ENCODE data around the gene SMIM12. TPM values are rescaled to one million over a fixed set of nuclear protein-coding genes. Genes with fewer than 3 reads are reported as not detected.

Gene SMIM12, protein sequence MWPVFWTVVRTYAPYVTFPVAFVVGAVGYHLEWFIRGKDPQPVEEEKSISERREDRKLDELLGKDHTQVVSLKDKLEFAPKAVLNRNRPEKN
- total RNA-seq = 10 to 100 TPM; 67.4 to 68.1 TPM

DNA sequence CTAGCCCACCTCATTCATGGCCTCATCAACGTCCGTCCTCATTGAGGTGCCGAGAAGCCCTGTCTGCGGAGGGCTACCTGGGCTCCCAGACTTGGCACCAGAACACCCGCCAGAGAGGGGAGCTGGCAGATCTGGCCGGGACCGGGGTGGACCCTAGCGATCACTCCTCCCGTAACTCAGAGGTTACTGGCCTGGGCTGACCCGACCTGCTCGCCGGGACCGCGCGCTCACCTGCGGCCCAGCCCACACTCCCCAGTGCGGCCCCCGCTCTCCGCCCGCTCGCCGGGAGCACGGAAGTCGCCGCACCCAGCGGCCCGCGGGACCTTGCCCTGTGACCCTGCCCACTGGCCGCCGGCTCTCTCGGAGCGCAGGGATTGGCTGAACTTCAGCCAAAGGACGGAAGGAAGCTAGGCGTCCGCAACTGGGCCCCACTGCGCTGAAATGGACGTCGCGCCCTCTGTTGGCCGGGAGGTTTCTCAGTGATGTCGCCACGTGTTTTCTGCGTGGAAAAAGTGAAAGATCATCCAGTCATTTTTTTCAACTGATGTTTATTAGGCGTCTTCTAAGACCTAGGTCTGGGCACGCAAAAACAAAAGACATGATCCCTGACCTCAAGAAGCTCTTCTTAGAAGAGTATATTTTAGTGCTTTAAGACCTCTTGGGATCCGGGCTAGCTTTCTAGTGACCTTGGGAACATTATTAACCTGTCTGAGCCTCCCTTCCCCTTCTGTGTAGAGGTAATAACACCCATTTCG is at the start of gene SMIM12:
SMIM12 (minus strand) TSS at position 304 of the 755 bp plus-strand sequence. CDS start 3,772 bp downstream, outside the sequence.
- Mint-ChIP-seq H3K27ac (peak within 1 kb of the TSS; percentile 95), H3K9me3 (peaks cover 3% of the 10 kb centered on the region), H3K36me3 (peaks cover 18% of the 10 kb centered on the region), H3K4me1 (peaks cover 51% of the 10 kb centered on the region), H3K27me3 (no peaks in the 10 kb centered on the region), H3K4me3 (peak within 1 kb of the TSS; percentile 97)
- DNase-seq = peak; percentile 92

GRCh38 chr1:34908369-34908768 is 48.8 kb upstream of the SMIM12 start:
- H3K27ac Mint-ChIP-seq = no peak overlapping the region
- H3K9me3 Mint-ChIP-seq = no peaks in the 10 kb centered on the region
- H3K36me3 Mint-ChIP-seq = no peaks in the 10 kb centered on the region
- H3K4me3 Mint-ChIP-seq = no peak overlapping the region
- no peak for DNase-seq
- no peaks in the 10 kb centered on the region for H3K4me1 Mint-ChIP-seq
- H3K27me3 Mint-ChIP-seq = peaks cover 12% of the 10 kb centered on the region

- H3K27ac Mint-ChIP-seq = no peak overlapping the region
- no peak for DNase-seq
- peaks cover 12% of the 10 kb centered on the region for H3K27me3 Mint-ChIP-seq
- H3K9me3 Mint-ChIP-seq = no peaks in the 10 kb centered on the region
- H3K36me3 Mint-ChIP-seq = no peaks in the 10 kb centered on the region
- H3K4me3 Mint-ChIP-seq = no peak overlapping the region
- no peaks in the 10 kb centered on the region for H3K4me1 Mint-ChIP-seq
These were observed 48.0 kb upstream of the SMIM12 start for GRCh38 chr1:34907487-34908090.

DNA sequence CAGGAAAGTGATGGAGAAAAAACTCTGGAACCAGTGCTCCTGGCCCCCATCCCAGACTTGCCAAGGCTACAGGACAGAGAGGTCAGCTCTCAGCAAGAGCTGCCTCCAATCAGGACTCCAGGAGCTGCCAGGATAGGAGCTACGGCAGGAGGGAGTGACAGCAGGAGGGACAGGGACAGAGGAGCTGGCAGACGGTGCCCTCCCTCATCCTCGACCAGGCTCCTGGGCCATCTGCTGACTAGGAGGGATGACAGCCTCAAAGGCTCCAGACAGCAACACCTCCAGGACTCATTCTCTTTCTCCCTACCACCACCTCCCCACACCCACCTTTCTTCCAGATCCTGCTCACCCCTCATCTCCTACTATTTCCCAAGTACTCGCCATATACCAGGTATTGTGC is 47.2 kb upstream of the SMIM12 start:
- Mint-ChIP-seq H3K4me1 (no peaks in the 10 kb centered on the region), H3K27me3 (peaks cover 12% of the 10 kb centered on the region), H3K4me3 (no peak overlapping the region), H3K27ac (no peak overlapping the region), H3K9me3 (no peaks in the 10 kb centered on the region), H3K36me3 (no peaks in the 10 kb centered on the region)
- no peak for DNase-seq

- no peak for DNase-seq
- peaks cover 12% of the 10 kb centered on the region for H3K27me3 Mint-ChIP-seq
- H3K27ac Mint-ChIP-seq = no peak overlapping the region
- H3K9me3 Mint-ChIP-seq = no peaks in the 10 kb centered on the region
- no peak overlapping the region for H3K4me3 Mint-ChIP-seq
- no peaks in the 10 kb centered on the region for H3K4me1 Mint-ChIP-seq
- no peaks in the 10 kb centered on the region for H3K36me3 Mint-ChIP-seq
These were observed 46.7 kb upstream of the SMIM12 start for GRCh38 chr1:34906222-34906621.

DNA sequence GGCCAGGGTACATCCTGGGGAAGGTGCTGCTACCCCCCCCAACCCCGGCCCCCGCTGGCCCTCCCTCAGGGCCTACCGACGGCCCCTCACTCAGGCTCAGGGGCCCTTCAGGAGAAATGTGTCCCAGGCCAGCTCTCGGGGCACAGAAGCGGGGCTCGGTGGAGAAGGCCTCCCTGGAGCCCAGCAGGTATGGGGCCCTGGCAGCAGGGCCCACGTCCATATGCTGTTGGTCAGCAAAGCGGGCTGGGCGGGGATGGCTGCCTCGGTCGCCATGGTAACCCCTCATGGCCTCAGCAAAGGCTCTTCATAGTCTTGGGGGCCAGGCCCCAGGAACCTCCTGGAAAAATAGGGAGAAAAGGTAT is 45.5 kb upstream of the SMIM12 start:
- H3K9me3 Mint-ChIP-seq = no peaks in the 10 kb centered on the region
- H3K36me3 Mint-ChIP-seq = no peaks in the 10 kb centered on the region
- no peak for DNase-seq
- H3K4me1 Mint-ChIP-seq = no peaks in the 10 kb centered on the region
- no peak overlapping the region for H3K27ac Mint-ChIP-seq
- H3K27me3 Mint-ChIP-seq = peaks cover 20% of the 10 kb centered on the region
- no peak overlapping the region for H3K4me3 Mint-ChIP-seq

DNA sequence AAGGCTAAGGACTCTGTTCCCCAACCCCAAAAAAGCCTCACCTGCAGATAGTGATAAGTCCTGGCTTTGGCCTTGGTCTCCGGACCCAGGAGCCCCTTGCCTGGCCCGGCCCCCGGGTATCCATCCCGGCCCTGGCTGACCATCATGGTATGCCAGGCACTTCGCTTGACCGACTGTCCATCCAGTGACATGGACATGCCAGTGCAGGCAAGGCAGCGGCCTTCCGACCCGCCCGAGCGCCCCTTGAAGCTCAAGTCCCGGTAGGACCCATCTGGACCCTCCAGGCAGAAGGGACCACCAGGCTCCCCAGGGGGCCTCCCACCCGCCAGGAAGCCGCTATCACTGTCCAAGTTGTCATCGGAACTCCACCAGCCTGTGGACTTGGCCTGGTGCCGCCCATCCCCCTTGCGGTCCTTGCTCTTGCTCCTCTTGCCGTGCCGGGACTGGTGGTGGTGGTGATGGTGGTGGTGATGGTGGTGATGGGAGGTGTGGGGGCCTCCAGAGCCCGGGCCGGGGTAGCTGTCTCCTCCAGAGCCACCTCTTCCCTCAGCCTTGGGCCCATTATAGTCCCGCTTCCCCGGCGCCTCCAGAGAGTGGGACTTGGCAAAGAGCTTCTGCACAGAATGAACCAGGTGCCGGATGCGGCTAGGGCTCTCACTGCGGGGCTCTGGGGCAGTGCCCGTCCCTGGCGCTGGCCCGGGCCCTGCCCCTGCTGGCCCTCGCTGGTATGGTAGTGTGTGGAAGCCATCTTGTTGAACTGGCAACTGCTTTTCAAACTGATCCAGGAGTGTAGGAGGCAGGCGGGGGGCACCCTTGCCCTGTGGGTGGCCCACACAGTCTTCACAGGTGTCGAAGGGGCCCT is 44.9 kb upstream of the SMIM12 start:
- Mint-ChIP-seq H3K27me3 (peaks cover 20% of the 10 kb centered on the region), H3K4me3 (no peak overlapping the region), H3K36me3 (no peaks in the 10 kb centered on the region), H3K27ac (no peak overlapping the region), H3K4me1 (no peaks in the 10 kb centered on the region), H3K9me3 (no peaks in the 10 kb centered on the region)
- DNase-seq = no peak

- no peaks in the 10 kb centered on the region for H3K9me3 Mint-ChIP-seq
- no peaks in the 10 kb centered on the region for H3K4me1 Mint-ChIP-seq
- DNase-seq = no peak
- no peak overlapping the region for H3K4me3 Mint-ChIP-seq
- H3K27me3 Mint-ChIP-seq = peaks cover 13% of the 10 kb centered on the region
- no peak overlapping the region for H3K27ac Mint-ChIP-seq
- no peaks in the 10 kb centered on the region for H3K36me3 Mint-ChIP-seq
These were observed 42.4 kb upstream of the SMIM12 start for GRCh38 chr1:34901919-34902318.

DNA sequence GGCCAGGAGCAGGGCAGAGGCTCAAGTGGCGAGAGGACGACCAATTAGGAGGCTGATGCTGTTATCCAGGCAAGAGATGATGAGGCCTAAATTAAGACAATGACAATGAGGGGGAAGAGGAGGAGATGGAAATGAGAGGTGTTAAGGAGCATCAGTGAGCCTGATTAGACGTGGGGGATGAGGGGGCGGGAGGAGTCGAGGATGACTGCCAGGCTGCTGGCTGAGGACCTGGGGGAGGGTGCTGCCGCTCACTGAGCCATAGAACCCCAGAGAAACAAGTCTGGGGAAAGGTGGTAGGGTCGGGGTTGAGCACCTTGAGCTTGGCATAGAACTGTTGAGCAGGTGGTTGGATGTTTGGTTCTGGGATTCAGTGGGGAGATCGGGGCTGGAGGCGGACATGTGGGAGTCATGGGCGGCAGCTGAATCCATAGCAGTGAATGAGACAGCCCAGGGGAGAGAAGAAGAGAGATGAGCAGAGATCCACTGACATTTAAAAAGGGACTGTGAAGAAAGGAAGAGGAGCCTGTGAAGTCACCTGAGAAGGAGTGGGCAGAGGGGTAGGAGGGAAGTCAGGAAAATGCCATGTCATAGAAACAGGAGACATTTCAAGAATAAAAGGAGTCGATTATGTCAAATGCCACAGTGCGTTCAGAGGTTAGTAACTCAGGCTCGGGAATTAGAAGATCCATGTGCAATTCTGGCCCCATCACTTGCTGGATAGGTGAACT is 41.4 kb upstream of the SMIM12 start:
- no peaks in the 10 kb centered on the region for H3K4me1 Mint-ChIP-seq
- H3K9me3 Mint-ChIP-seq = no peaks in the 10 kb centered on the region
- H3K27me3 Mint-ChIP-seq = peaks cover 8% of the 10 kb centered on the region
- no peak overlapping the region for H3K27ac Mint-ChIP-seq
- no peaks in the 10 kb centered on the region for H3K36me3 Mint-ChIP-seq
- DNase-seq = no peak
- H3K4me3 Mint-ChIP-seq = no peak overlapping the region

- no peak for DNase-seq
- no peaks in the 10 kb centered on the region for H3K36me3 Mint-ChIP-seq
- H3K27me3 Mint-ChIP-seq = peaks cover 8% of the 10 kb centered on the region
- H3K27ac Mint-ChIP-seq = no peak overlapping the region
- no peaks in the 10 kb centered on the region for H3K4me1 Mint-ChIP-seq
- no peaks in the 10 kb centered on the region for H3K9me3 Mint-ChIP-seq
- H3K4me3 Mint-ChIP-seq = no peak overlapping the region
These were observed 40.4 kb upstream of the SMIM12 start for GRCh38 chr1:34899906-34900305.

DNA sequence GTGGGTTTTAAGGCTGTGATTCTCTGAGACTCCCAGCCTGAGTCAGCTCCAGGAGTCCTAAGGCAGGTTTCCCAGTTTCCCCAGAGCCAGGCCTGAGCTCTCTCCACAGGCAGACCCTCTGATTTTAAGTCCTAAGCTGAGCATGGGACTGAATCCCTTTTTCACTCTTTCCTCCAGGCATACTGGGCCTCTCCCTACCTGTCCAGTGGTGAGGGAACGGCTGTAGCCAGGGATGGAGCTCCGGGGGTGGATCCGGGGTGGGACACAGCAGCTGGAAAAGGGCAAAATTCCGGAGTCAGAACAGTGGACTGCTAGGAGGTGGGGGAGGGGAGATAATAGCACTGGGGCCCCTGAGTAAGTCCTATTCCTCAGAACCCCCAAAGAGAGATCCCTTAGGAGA is 39.9 kb upstream of the SMIM12 start:
- no peak overlapping the region for H3K4me3 Mint-ChIP-seq
- H3K27ac Mint-ChIP-seq = no peak overlapping the region
- no peak for DNase-seq
- no peaks in the 10 kb centered on the region for H3K9me3 Mint-ChIP-seq
- peaks cover 8% of the 10 kb centered on the region for H3K27me3 Mint-ChIP-seq
- H3K4me1 Mint-ChIP-seq = no peaks in the 10 kb centered on the region
- no peaks in the 10 kb centered on the region for H3K36me3 Mint-ChIP-seq

DNA sequence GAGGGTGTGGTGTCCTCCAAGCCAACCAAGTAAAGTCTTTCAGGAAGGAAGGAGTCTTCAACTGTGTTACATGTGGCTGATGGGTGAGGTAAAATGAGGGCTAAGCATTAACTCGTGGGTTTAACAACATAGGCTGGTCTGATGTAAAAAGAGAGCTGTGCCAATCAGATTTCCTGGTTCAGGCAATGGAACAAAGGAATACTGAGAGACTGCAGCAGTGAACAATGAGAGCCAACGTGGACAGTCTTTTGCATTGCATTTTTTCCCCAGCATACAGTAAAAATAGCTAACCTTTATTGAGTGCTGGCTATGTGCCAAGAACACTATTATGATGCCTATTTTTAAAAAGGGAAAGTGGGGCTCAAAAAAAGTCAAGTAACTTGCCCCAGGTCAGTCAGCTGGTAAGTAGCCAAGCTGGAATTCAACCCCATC is 38.8 kb upstream of the SMIM12 start:
- Mint-ChIP-seq H3K9me3 (peaks cover under 1% of the 10 kb centered on the region), H3K4me3 (no peak overlapping the region), H3K27me3 (peaks cover 8% of the 10 kb centered on the region), H3K4me1 (no peaks in the 10 kb centered on the region), H3K27ac (no peak overlapping the region), H3K36me3 (no peaks in the 10 kb centered on the region)
- DNase-seq = no peak

DNA sequence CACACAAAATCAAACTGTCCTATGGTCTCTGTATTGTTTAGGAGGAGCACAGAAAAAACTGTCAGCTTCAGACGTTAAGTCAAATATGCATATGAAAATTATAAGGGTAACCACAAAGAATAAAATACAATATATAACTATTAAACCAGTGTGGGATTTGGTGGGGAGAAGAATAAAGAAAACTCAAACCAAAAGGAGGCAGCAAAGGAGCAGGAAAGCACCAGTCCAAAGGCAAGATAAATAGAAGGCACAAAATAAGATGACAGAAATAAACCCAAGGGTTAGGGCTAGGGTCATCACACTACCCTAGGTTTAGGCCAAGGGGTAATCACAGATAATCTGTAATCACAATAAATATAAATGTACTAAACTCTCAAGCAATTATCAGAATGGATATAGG is 37.1 kb upstream of the SMIM12 start:
- Mint-ChIP-seq H3K27me3 (peaks cover 8% of the 10 kb centered on the region), H3K4me3 (no peak overlapping the region), H3K4me1 (no peaks in the 10 kb centered on the region), H3K27ac (no peak overlapping the region), H3K36me3 (peaks cover 4% of the 10 kb centered on the region), H3K9me3 (peaks cover 10% of the 10 kb centered on the region)
- DNase-seq = no peak

DNA sequence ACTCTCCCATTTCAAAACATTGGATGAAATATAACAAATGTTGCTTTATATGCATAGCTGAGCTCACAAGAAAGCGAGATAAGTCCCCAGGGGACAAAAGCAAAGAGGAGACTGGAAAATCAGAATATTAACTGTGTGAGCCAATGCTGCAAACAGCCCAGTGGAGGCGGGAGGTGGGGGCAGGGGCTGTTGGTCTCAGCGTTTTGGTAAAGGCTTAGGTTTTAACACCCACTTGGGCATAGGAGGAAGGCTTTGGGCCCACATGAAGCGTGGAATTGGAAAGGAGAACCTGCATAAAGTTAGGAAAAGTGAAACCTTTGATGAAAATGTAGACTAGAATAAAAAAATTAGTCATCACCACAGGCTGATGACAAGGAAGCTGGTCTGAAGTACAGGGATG is 30.2 kb upstream of the SMIM12 start:
- no peak for DNase-seq
- Mint-ChIP-seq H3K9me3 (peaks cover 11% of the 10 kb centered on the region), H3K4me1 (peaks cover 3% of the 10 kb centered on the region), H3K4me3 (no peak overlapping the region), H3K27me3 (peaks cover 36% of the 10 kb centered on the region), H3K27ac (no peak overlapping the region), H3K36me3 (peaks cover 4% of the 10 kb centered on the region)

DNA sequence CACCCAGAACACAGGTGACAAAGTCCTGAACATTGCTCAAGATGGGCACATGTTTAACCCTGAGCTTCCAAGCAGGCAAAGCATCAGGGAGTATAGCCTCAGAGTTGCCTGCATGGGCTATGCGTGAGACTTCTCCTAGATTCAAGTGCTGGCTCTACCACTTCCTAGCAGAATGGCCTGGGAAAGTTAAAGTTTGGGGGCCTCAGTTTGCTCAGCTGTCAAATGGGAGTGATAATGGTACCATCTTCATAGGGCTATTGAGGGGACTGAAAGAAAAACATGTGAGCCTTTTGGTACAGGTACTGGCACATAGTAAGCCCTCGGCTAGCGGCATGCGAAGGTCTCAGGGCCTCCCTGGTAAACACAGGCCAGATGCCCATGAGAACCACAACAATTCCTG is 28.0 kb upstream of the SMIM12 start:
- Mint-ChIP-seq H3K4me3 (no peak overlapping the region), H3K27ac (no peak overlapping the region)

More for the DNA sequence above, 28.0 kb upstream of the SMIM12 start:
- Mint-ChIP-seq H3K27me3 (peaks cover 46% of the 10 kb centered on the region), H3K36me3 (peaks cover 3% of the 10 kb centered on the region), H3K9me3 (peaks cover 7% of the 10 kb centered on the region), H3K4me1 (peaks cover 3% of the 10 kb centered on the region)
- no peak for DNase-seq
